Glomerular visceral epithelial cell (primary cell): ENCODE data around the gene ACOT13.
"Not testable (repeated sequence)": the region's sequence is repeated elsewhere in the genome, so short reads cannot be mapped to it uniquely, and the experiment has no call there.

ENCODE experiments used
- DNase-seq: peaks from one replicate; pipeline ENCODE4 v3.0.0-alpha.2; 2016; ENCODE audit errors: extremely low spot score

Gene ACOT13

DNA sequence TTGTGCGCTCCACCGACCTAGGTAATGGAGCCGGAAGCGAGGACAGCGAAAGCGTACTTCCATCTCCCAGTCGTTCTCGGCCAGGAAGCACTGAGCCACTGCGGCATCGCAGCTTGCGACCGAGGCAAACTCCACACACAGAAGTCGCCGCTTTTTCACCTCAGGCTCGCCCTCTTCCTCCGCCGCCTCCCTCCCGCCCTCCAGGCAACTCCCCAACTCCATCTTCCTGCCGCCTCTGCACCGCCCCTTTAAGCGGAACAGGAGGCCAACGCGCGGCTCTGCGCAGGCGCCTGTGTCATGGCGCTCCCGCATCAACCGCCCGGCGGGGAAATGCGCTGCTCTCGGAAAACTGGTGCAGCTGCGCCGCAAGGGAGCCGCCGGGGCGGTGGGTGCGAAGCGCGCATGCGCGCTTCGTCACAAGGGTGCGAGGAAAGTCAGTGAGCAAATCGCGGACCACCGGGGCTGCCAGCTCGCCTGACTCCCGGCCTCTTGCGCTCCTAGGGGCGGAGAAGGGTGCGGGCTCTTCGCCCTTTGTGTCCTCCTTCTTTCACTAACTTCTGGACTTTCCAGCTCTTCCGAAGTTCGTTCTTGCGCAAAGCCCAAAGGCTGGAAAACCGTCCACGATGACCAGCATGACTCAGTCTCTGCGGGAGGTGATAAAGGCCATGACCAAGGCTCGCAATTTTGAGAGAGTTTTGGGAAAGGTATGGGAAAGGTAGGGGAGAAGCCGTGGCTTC is at the start of gene ACOT13, which contains the start of gene TDP2:
Gene ACOT13, plus strand, starts transcription at position 437 of the 737 bp plus-strand sequence. Its CDS starts 187 bp downstream, at position 624.
Gene TDP2, minus strand, starts transcription at position 259 of the 737 bp plus-strand sequence. Its CDS starts 37 bp downstream, at position 222.
- DNase-seq = peak; percentile 99

DNA sequence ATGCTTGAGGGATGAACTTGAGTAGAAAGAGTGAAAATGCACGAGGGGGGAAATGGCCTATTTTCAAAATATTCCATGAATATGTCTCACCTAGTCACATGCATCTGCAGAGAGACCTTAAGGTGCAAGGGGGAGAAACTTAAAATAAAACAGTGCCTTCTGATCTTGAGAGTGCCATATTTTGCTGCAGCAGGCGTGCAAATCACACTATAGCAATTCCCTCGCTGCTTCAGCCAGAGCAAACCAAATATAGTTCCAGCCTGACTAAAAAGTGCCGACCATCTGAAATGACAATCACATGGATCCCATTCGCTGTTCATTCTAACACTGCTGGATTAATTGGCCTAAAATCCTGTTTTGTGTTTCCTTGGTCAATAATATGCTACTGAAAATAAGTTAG is 47.2 kb upstream of the ACOT13 start:
- no peak for DNase-seq

DNA sequence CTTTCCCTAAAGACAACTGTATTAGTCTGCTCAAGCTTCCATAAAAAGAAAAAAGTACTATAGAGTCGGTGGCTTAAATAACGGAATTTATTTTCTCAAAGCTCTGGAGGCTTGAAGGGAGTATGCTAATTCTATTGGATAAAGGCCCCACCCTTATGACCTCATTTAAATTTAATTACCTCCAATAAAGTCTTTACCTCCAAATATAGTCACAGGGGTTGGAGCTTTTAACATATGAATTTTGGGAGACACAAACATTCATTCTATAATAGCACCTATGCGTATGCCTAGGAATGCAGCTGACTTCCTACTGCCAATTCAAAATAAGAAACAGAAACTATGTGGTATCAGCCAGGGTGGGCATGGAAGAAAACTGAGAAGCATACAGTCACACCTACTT is 46.2 kb upstream of the ACOT13 start:
- DNase-seq = no peak

DNA sequence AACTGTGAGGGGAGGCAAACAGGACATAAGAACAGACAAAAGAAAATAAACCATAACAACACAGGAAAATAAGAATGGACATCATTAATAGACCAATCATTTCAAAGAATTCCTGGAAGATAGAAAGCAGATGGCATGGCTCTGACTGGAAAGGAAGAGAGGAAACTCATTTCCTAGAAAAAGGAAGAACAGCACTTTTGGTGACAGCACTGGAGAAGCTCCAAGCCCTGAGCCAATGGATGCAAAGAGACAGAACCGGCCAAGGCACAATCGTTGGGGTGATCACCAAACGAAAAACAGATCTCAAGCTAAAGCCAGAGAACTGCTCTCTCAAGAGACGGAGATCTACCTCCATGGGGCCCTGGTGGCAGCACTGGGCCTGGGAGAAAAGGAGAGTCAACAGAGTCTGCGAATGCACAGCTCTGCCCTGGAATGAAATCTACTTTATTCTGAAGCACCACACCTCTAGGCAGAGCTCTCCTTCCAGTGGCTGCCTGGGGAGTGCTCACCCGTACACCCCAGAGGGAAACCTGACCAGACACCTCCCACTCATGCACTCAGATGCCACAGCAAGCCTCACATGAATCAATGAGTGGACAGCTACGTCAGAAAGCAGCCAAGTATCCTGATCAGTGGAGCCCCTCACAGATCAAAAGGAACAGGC is 45.1 kb upstream of the ACOT13 start:
- no peak for DNase-seq

DNA sequence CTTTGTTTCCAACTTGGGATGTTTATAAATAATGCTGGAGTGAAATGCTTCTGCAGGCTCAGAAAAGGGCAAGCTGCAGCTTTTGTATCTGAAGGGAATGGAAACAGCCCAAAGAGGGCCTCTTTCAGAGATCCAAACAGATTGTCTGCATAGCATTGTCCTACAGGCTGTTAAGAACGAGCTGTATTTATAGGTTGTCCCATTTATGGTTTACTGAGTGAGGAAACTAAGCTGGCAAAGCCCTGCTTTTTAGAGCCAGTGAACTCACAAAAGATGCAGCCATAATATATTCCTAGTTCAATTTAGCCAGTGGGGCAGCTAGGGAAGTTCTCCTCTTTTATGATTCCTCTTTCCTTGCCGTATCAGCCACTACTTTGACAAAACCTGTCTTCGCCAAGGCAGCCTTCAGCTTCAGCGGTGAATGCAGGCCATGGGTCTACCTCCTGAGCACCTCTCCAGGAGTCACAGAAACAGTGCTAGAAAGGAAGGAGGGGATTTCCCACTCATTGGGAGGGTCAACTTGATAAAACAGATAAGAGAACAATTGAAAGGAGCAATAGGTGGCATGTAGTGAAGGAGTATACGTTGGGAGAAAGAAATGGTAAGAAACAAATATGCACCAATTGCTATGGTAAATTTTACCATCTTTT is 35.9 kb upstream of the ACOT13 start:
- DNase-seq = no peak

DNA sequence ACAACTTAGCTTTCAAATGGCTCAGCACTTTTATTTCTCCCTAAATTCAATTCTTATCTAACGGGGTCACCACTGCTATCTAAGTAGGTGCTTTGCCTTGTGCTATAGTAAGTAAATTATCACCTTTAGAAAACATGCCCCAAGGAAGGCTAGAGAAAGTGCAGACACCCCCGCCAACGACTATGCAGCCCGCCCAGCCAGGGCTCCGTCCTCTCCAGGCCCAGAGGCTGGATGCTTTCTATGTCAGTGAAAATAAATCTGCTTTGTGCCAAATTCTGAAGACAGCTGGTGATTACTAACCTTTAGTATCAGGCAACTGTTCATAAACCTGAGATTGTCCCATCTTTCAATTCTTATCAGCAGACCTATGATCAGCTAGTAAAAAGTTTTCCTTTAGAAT is 35.2 kb upstream of the ACOT13 start:
- no peak for DNase-seq

DNA sequence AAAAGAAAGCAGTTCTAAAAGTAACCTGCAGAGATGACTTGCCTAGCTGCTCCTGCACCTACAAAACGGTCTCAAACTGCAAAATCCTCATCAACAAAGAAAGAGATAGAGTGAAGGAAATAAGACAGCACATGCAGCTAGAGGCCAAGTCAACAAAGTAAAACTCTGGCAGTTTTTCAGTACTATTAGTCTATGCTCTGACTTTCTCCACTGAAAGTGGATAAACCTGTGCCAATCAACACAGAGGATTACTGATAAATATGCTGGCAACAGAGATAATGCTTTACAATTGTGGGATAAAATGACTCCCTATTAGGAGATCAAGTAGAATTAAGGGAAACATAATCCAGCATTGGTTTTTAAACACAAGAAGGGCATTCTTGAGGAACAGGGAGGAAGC is 34.3 kb upstream of the ACOT13 start:
- DNase-seq = no peak

DNA sequence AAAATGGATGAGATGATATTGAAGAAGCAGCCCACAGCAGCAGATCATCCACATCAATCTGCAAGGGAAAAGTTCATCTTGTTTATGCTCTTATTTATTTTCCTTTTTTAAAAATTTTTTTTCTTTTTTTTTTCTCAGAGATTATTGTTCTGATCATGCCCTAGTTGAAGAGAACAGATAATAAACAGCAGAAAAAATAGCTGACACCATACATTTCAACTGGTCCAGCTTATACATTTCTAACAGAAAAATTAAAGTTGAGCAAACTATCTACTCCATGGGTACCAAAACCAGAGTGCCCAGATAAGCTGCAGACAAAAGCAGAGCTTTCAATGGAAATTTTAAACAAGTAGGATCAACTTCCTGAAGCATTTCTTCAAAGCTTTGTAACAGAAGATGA is 30.2 kb upstream of the ACOT13 start:
- no peak for DNase-seq

DNA sequence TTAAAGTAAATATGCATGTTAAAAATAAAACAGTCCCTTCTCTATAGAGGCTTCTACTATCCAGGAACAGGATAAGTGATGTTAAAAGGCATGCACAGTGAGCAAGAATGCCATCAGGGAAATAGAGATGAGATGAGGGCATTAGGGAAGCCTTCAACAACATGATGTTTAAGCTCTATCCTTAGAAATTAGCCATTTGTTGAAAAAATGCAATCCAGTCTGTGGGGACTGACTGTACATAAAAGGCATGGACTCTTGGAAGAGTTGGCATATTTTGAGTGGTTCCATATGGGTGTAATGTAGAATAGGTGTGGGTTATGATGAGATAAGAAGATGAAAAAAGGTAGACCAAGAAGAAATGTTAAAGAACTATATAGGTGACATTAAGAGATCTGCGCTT is 26.7 kb upstream of the ACOT13 start:
- no peak for DNase-seq

DNA sequence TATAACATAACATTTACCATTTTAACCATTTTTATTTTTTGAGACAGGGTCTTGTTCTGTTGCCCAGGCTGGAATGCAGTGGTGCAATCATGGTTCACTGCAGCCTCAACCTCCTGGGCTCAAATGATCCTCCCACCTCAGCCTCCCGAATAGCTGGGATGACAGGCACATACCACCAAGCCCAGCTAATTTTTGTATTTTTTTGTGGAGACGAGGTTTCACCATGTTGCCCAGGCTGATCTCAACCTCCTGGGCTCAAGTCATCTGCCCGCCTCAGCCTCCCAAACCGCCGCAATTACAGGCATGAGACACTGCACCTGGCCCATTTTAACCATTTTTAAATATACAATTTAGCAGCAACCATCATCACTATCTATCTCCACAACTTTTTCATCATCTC is 26.2 kb upstream of the ACOT13 start:
- DNase-seq = not testable (repeated sequence)

DNA sequence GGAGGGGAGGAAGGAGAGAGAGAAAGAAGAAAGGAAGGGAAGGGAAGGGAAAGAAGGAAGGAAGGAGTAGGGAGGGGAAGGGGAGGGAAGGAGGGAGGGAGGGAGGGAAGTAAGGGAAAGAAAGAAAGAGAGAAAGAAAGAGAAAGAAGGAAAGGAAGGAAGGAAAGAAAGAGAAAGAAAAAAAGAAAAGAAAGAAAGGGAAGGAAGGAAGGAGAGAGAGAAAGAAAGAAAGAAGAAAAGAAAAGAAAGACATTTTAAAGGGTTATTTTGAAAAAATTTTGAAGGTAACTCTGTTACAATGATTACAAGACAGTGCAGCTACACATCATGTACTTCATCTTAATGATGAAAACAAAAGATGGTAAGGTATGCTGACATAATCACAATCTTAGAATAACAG is 24.8 kb upstream of the ACOT13 start:
- no peak for DNase-seq

DNA sequence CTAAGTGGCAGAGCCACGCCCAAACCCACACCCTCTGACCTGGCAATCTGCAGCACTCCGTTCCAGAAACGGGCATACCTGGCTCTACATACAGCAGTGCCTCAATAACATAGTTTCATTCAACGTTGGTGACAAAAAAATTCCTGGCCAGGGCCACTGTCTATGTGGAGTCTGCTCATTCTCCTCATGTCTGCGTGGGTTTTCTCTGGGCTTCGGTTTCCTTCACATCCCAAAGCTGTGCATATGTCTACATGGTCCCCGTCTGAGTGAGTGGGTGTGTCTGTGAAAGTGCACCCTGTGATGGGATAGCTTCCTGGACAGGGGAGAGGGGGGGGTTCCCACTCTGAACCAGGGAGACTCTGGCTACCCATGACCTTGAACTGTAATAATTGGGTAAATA is 23.0 kb upstream of the ACOT13 start:
- DNase-seq = no peak

DNA sequence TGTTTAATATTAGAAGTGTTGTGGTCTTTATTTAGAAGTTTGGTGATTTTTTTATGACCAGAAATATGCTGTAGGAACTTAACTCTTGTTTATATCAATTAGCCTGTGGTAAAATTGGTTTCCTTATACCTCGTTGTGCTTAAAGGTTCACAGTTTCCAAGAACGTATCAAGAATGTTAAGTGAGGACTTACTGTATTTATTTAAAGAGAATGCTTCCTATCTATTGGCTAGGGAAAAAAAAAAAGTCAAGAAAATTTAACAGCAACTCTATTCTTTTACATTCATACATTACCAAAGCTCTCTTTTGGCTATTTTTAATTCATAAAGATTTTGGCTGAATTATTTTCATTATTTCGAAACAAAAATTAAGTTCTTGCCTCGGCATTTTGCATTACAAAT is 22.5 kb upstream of the ACOT13 start:
- no peak for DNase-seq

DNA sequence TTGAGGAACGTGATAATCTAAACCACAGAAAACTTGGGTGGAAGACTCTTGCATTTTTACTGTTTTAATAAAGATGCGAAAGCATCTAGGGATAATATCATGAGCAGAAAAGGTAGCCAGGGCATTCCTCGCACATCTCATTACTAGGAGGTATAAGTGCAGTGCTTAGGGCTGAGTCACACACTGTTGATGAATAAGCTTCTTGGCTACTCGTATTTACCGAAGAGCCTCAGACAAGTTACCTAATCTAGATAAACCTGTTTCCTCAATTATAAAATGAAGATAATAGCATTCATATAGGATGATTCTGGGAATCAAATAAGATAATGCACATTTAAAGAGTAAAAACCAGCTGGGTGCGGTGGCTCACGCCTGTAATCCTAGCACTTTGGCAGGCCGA is 20.1 kb upstream of the ACOT13 start:
- peak; percentile 9 for DNase-seq

DNA sequence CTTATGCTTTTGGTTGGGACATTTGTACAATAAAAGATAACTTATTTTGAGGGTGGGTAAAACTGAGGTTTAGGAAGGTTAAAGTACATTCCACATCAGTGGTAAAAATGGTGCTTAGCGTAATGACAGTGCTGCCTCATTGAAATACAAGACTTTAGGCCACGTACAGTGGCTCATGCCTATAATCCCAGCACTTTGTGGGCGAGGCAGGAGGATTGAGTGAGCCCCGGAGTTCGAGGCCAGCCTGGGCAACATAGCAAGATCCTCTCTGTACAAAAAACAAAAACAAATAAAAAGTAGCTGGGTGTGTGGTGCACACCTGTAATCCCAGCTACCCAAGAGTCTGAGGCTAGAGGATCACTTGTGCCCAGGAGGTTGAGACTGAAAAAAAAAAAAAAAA is 18.6 kb upstream of the ACOT13 start:
- no peak for DNase-seq

DNA sequence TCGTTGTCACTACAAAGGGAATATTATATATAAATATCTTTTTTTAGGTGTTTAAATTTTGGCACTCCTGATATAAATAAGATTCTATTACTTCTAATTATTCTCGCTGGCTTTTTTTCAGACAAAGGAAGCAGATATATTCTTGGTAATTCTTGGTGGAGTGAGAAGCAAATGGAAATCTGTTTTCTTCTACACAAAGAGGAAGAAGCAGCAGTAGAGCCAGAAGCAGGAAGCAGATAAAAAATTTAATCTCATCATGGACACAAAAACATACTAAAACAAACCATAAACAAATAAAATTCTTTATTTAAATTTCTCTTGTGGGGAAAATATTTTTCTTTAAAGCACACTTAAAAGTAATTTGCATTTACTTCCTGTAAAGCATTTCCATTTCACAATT is 17.2 kb upstream of the ACOT13 start:
- no peak for DNase-seq

DNA sequence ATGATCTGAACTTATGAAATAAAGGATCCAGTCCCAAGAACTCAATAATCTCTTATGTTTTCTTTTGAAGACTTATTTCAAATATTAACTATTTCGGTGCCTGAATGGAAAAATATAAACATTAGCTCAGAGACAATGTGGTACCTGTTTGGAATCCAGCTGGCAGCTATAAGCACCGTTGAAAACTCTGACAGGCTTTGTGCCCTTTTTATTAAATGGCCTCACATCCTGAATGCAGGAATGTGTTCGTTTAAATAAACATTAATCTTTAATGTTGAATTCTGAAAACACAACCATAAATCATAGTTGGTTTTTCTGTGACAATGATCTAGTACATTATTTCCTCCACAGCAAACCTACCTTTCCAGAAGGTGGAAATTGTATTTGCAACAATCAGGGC is 16.5 kb upstream of the ACOT13 start:
- DNase-seq = no peak

DNA sequence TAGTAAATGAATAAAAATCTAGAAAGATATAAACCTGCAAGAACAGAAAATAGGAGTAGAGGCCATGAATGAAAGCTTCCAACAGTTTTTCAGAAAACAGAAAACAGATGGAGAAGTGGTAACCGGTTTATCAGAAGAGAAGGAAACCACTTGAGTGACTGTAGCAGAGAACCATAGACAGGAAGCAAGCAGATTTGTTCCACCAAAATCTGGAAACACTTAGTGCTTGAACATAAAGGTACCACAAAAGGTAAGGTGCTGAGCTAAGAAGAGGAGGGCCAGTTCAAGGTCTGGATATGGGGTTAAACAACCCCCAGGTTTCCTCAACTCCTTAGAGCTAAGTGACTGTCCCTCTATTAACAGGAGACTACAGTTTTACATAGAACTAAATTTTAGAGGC is 11.7 kb upstream of the ACOT13 start:
- DNase-seq = no peak

DNA sequence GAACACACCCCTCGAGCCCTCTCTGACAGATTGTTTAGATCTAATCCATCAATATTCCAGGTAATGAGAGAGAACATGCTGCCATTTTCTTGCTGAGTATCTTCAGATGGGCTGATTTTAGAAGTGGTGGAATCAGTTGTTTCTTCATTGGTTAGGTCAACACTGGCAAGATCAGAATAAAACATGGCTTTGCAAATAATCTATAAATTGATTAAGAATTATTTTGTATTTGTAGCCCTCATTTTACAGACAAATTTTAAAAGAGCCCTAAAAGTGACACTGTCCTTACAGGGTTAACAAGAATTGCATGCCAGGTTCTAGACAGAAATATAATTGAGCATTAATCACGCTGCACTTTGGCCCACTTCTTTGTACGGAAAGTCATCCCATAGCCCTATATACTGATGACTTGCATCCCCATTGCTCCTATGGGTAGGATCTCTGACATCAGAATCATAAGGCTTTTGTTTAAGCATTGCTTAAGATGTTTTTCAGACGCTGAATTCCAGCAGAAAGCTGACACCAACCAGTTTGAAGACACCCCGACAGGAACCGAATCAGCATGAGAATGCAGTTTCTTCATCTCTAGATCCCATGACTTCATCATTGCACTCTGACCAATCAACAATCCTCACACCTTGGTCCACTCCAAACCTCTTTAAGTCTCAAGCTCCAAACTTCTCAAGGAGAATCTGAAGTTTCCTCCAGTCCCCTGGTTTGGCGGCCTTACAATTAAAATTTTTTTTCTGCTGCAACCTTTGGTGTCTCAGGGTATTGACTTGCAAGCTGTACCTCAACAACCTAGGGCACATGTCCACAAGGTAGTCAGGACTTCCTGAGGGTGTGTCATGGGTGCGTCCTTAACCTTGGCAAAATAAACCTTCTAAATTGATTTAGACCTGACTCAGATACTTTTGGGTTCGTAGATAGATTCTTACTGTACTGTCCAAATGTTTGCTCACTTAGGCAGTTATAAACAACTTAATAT is 8.0 kb upstream of the ACOT13 start:
- no peak for DNase-seq

DNA sequence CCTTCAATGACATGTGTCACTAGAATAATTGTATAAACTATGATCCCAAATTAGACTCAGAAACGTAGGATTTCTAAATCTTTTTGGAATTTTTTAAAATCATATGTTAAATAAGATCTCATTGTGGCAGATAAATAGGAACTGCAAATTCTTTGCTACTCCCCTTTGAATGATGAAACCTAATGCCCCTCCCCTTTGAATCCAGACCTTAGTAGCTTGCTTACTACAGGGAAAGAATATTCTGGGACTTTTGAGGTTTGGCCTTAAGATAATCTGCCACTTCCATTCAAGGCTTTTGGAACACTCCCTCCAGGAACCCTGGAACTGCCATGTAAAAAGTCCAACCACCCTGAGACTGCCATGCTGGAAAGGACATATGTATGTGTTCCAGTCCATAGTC is 7.3 kb upstream of the ACOT13 start:
- DNase-seq = no peak

DNA sequence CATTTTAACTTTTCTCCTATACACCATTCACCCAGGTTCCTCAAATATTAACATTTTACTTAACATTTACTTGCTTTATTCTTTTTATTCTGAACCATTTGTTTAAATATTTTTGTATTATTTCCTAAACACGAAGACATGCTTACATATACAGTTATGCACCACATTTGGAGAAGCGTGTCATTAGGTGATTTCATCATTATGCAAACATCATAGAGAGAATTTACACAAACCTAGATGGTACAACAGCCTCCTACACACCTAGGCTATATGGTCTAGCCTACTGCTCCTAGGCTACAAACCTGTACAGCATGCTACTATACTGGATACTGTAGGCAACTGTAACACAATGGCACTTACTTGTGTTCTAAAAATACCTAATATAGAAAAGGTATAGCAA is 6.8 kb upstream of the ACOT13 start:
- no peak for DNase-seq

DNA sequence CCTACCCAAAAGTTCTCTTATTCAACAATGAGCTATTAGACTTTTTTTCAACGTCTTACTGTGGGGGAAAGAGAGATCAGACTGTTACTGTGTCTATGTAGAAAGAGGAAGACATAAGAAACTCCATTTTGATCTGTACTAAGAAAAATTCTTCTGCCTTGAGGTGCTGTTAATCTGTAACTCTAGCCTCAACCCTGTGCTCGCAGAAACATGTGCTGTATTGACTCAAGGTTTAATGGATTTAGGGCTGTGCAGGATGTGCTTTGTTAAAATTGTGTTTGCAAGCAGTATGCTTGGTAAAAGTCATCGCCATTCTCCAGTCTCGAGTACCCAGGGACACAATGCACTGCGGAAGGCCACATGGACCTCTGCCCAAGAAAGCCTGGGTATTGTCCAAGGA is 5.1 kb upstream of the ACOT13 start:
- DNase-seq = not testable (repeated sequence)
